AG20443 (cell line): ENCODE data around the gene PDE3A.
A peak's percentile ranks its signal among the peaks of the same experiment; 100 is the strongest.
"Not testable (repeated sequence)": the region's sequence is repeated elsewhere in the genome, so short reads cannot be mapped to it uniquely, and the experiment has no call there.

Experiments
- DNase-seq: peaks from one replicate; pipeline ENCODE4 v3.0.0; 2012; ENCODE audit warnings: low spot score, mixed read lengths

PDE3A gene

DNA sequence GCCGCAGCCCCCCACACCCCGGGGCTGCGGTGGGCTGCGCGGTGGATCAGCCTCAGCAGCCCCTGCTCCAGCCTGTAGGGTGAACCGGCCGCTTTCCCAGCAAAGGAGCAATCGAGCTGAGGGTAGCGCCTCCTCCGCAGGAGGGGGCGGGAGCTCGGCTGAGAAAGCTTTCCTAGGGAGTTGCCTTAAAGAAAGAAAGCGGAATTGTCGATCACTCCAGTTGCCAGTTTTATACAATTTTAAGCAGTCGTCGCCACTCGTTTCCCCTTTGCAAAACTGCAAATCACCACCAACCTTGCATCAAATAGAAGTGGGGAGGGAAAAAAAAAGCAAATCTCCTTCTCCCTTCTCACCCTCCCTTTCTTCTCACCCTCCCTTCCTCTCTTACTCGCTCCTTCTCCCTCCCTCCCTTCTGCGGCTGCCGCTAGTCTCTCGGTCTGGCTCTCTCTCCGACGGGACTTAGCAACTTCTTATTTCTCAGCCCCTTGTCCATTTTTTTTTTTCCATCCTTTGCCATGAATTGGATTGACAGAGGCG lies at the start of gene PDE3A:
TSS of gene PDE3A (plus strand) at position 424 of the 537 bp plus-strand sequence. CDS start 748 bp downstream, outside the sequence.
- DNase-seq = peak; percentile 88

GRCh38 chr12:20319366-20319765 lies 49.0 kb upstream of the PDE3A start:
- DNase-seq = no peak

- no peak for DNase-seq
Measured at GRCh38 chr12:20320552-20320951, 47.8 kb upstream of the PDE3A start.

GRCh38 chr12:20330826-20331505 lies 37.4 kb upstream of the PDE3A start:
- DNase-seq = not testable (repeated sequence)

DNA sequence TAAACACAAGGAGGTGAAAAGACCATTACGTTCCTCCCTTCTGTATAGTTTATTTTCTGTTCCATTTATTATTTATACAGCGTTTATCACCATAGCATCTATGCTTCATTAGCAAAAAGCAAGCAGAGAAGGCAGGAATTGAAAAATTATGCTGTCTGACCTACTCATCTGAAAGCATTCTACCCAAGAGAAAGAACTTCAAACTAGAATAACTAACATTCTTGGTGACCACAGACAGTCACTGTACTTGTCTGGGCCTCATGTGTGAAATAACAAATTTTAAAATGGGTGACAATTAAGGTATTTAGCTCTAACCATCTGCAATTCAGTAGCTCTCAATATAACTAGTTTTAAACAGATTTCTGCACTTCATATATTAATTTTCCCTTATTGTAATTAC lies 29.3 kb upstream of the PDE3A start:
- no peak for DNase-seq

GRCh38 chr12:20342111-20342510 lies 26.2 kb upstream of the PDE3A start:
- DNase-seq = peak; percentile 13

GRCh38 chr12:20345866-20346265 lies 22.5 kb upstream of the PDE3A start:
- DNase-seq = no peak

- DNase-seq = no peak
Measured at GRCh38 chr12:20350026-20350425, 18.3 kb upstream of the PDE3A start.

DNA sequence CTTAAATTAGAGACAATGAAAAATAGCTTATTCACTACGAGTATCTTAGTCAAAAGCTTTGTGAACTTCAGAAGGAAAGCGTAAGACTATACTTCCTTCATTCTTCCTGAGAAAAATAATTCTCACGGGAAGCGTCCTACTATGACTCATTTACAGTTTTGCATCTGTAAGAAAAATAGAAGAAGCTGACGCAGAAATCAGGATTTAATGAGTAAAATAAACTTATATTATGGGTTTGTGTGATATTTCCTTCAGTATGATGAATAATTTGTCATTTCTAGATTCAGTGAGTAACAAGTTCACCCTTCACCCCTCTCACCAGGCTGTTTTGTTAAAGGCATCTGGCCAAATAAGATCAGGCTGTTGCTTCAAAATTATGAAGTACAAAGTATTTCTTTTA lies 17.8 kb upstream of the PDE3A start:
- DNase-seq = no peak

- no peak for DNase-seq
Measured at GRCh38 chr12:20351406-20351805, 16.9 kb upstream of the PDE3A start.

DNA sequence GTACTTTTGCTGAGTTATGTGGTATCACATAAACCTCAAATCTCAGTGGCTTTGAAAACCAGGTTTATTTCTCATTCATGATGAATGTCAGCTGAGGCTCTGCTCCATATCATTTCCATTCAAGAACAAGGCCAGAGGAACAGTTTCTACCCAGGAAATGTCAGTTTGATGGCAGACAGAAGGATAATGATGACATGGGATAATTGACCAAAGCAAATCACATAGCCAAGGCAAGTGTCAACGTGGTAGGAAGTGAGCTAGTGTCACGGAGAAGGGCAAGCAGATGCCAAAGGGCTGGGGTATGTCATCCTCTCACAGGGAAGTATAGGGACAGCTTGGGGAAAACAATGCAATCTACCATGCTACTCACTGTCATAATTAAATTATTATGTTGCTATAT lies 12.3 kb upstream of the PDE3A start:
- no peak for DNase-seq

- DNase-seq = no peak
Measured at GRCh38 chr12:20360407-20360806, 7.9 kb upstream of the PDE3A start.

GRCh38 chr12:20361416-20361815 lies 6.9 kb upstream of the PDE3A start:
- no peak for DNase-seq

- DNase-seq = no peak
Measured at GRCh38 chr12:20364501-20364900, 3.8 kb upstream of the PDE3A start.

DNA sequence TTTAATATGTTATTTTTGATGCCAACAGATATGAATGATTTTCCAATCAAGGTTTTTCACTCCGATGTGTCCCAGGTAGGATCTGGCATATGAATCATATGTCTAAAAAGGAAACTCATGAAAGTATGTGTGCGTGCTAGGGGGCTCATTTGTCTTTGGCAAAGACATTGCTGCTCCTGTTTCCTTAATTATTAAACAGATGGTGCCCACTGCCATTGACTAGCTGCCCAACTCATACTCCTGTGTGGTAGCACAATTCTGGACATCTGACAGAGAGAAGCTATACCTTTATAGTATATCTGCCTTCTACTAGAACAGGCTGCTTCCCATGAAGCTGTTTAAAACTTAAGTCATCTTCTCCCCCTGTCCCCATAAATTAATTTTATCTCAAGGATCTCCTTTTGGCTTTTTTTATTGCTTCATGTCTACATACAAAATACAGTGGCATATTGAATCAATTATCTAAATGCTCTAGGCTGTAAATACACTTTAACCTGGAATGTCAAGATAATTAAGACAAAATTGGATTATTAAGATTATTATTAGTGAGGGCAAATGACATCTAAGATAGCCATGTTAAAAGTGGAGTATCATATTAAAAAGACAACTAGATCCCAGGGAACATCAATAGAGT lies 1.4 kb upstream of the PDE3A start:
- no peak for DNase-seq

DNA sequence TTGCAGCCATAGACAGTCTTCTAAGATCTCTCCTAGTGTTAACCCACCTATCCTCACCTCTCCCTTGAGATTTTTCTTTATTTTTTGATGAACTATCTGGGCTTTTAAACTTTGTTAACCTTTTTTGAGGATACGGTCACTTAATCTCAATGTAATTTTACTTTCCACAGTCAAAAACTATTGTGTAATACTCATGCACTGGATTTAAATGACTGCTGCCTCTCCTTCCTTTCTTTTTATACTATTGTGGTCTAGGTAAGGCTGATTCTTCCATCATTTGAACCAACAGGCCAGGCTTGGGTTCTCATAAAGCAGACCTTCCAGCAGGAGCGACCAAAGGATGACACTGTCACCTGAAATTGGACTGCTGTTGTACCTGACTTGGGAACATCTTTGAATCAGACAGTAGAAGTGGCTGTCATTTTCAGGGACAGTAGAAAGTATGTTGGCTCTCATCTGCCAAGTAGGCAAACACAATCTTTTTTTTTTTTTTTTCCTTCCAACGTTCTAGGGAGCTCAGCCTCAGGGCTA lies 689 bp upstream of the PDE3A start:
- no peak for DNase-seq

DNA sequence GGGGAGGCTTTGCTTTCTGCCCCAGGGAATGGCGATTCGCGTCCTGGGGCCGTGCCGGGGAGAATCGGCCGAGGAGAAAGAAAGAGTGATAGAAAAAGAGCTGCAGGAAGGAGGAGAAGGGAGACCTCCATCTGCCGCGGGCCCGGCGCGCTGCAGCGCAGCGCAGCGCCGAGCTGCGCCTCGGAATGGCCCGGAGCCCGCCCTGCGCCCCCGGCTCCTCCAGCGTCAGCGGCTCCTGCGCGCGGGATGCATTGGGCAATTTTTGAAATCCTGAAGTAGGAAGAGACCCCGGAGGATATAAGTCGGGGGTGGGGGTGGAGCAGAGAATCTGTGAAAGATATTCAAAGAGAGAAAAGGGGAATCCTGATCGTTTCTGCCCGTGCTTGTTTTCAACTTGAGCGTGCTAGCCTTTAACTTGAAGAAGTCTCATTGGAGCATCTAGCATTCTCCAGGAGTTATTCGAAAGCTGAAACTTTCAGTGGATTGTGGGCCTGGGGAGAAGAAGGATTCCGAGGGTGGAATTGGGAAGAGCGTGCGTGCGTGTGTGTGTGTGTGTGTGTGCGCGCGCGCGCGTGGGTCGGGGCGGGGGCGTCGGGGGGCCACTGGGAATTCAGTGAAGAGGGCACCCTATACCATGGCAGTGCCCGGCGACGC lies 441 bp downstream of the PDE3A start:
- DNase-seq = peak; percentile 60

GRCh38 chr12:20369305-20370013 lies 1.1 kb downstream of the PDE3A start:
- DNase-seq = peak; percentile 53

GRCh38 chr12:20370014-20370386 lies 1.7 kb downstream of the PDE3A start:
- peak; percentile 11 for DNase-seq

GRCh38 chr12:20370866-20371519 lies 2.7 kb downstream of the PDE3A start:
- DNase-seq = no peak

DNA sequence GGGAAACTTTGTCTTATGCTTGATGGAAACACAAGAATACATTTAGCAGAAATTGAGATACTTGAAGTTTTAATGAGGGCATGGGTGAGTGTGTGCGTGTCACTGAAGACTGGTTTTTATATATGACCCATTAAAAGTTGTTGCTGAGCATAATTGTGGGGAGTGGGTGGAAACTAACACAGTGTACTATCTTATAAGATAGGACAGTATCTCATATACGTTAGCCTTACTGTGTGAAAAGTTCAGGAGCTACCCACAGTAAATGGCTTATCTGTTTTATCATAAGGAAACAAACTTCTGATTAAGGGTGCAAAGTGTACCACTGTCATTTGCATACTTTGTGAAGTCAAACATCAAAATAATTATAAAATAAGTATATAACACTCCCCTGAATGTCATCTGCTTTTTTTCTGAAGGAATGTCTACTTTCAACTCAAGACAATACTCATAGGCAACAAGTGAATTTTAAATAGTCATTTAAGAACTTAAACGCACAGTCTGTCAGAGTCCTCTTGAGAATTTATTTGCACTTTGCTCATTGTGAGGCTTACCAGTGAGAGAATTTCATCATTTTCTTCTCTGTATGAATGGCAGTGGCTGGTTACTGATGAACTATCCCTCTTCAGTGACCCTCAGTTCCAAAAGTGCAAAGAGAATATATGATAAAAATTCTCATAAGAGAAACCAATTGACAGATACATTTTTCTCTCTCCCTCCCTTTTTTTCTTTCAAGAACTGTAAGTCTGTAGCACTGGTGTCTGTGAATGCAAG lies 4.2 kb downstream of the PDE3A start:
- no peak for DNase-seq
